GM23248 (cell line): ENCODE measurements around the gene PEAK1. TPM values are rescaled to one million over a fixed set of nuclear protein-coding genes. Genes with fewer than 3 reads are reported as not detected.
"Not testable (repeated sequence)": the region's sequence is repeated elsewhere in the genome, so short reads cannot be mapped to it uniquely, and the experiment has no call there.

Experiments used
- DNase-seq: peaks from one replicate; pipeline ENCODE4 v3.0.0-alpha.2; 2015
- H2AFZ ChIP-seq: fragments of 200-600 bp; sonication (generic); 2 replicates; pipeline ENCODE4 v1.6.1; 2016; ENCODE audit warnings: antibody characterized with exemption
- H3F3A ChIP-seq: fragments of 200-600 bp; sonication (generic); 2 replicates; pipeline ENCODE4 v1.6.1; 2016; ENCODE audit warnings: mild to moderate bottlenecking, antibody characterized with exemption, mixed run types; ENCODE audit not compliant: insufficient read depth
- H3K27ac ChIP-seq: fragments of 200-600 bp; sonication (generic); 2 replicates; pipeline ENCODE4 v1.5.1; 2016; ENCODE audit warnings: mild to moderate bottlenecking
- H3K27me3 ChIP-seq: fragments of 200-600 bp; sonication (generic); replicated peaks from 2 replicates; pipeline ENCODE4 v1.6.1; 2016; ENCODE audit warnings: mild to moderate bottlenecking; ENCODE audit not compliant: insufficient read depth
- H3K36me3 ChIP-seq: fragments of 200-600 bp; sonication (generic); 2 replicates; pipeline ENCODE4 v1.6.1; 2016; ENCODE audit warnings: low read depth, mild to moderate bottlenecking
- H3K4me1 ChIP-seq: fragments of 200-600 bp; sonication (generic); 2 replicates; pipeline ENCODE4 v1.6.1; 2016; ENCODE audit warnings: mild to moderate bottlenecking; ENCODE audit not compliant: insufficient read depth
- H3K4me2 ChIP-seq: fragments of 200-600 bp; sonication (generic); one replicate; pipeline ENCODE4 v1.6.1; 2016; ENCODE audit warnings: mild to moderate bottlenecking; ENCODE audit not compliant: unreplicated experiment
- H3K4me3 ChIP-seq: fragments of 200-600 bp; sonication (generic); 2 replicates; pipeline ENCODE4 v1.5.1; 2016; ENCODE audit warnings: mild to moderate bottlenecking
- H3K79me2 ChIP-seq: fragments of 200-600 bp; sonication (generic); 2 replicates; pipeline ENCODE4 v1.6.1; 2016; ENCODE audit warnings: mild to moderate bottlenecking; ENCODE audit not compliant: insufficient read depth
- H3K9ac ChIP-seq: fragments of 200-600 bp; sonication (generic); 2 replicates; pipeline ENCODE4 v1.6.1; 2016; ENCODE audit warnings: mild to moderate bottlenecking
- H3K9me2 ChIP-seq: fragments of 200-600 bp; sonication (generic); 2 replicates; pipeline ENCODE4 v1.6.1; 2016; ENCODE audit warnings: mixed run types, mild to moderate bottlenecking, moderate library complexity; ENCODE audit not compliant: insufficient read depth
- H3K9me3 ChIP-seq: fragments of 200-600 bp; sonication (generic); one replicate; pipeline ENCODE4 v1.6.1; 2017; ENCODE audit warnings: low read depth
- H4K20me1 ChIP-seq: fragments of 200-600 bp; sonication (generic); 2 replicates; pipeline ENCODE4 v1.6.0; 2016; ENCODE audit not compliant: insufficient read depth
- EZH2 ChIP-seq: fragments of 200-600 bp; sonication (generic); IDR thresholded peaks from 2 replicates; pipeline ENCODE4 v1.6.1; 2018; ENCODE audit warnings: antibody characterized with exemption, mild to moderate bottlenecking; ENCODE audit not compliant: insufficient read depth, poor library complexity, severe bottlenecking
- EZH2phosphoT487 ChIP-seq: fragments of 200-600 bp; sonication (generic); IDR thresholded peaks from 2 replicates; pipeline ENCODE4 v1.6.1; 2018; ENCODE audit warnings: antibody characterized with exemption, moderate library complexity, mild to moderate bottlenecking, low read depth; ENCODE audit not compliant: insufficient read depth
- WGBS, 2 experiments: methylation state at CpG; one replicate each; pipeline ENCODE4 v1.1.6; 2015 to 2017; ENCODE audit warnings: low lambda C conversion rate in 2 of 2, low coverage in 1 of 2; ENCODE audit errors: missing lambda C conversion rate in 2 of 2; 5-methylcytosine and 5-hydroxymethylcytosine counted together
- in situ Hi-C: fragments of 300-500 bp; cut with MboI; formaldehyde crosslinking; loops from 2 replicates; pipeline ENCODE4 v1.15.0; 2020
- polyA plus RNA-seq: library from polyadenylated mRNA; unstranded; fragments of >200 nt; fragmentation: Nextera tagmentation; extraction: Ambion mirVana; gene quantifications from 2 replicates; pipeline ENCODE4 v1.2.1, GENCODE V29; 2016
- total RNA-seq: library from RNA; depleted of rRNA; stranded (reverse); fragments of >200 nt; shearing (Covaris generic); gene quantifications from 2 replicates; pipeline ENCODE4 v1.2.3, GENCODE V29; 2014

PEAK1 gene
- total and polyA plus RNA-seq, 2 experiments from 2014 or later, result 22.4 to 74.5 TPM

- Histone ChIP-seq H3K9ac (no peak overlapping the region), H4K20me1 (0 out of 2 replicates have a peak, but pooled peaks cover 19% of the 10 kb centered on the region), H3K36me3 (no peaks in the 10 kb centered on the region), H3K4me2 (no peak overlapping the region), H3K9me3 (no peaks in the 10 kb centered on the region), H3K27ac (no peak overlapping the region), H3K4me3 (no peak overlapping the region), H3F3A (peaks cover 15% of the 10 kb centered on the region), H3K79me2 (peaks cover 100% of the 10 kb centered on the region), H3K9me2 (no peaks in the 10 kb centered on the region), H3K4me1 (peaks cover 31% of the 10 kb centered on the region), H2AFZ (no peak overlapping the region), H3K27me3 (no peaks in the 10 kb centered on the region)
- in situ Hi-C loops, result no loop called here
- TF ChIP-seq EZH2phosphoT487, result no peak
- TF ChIP-seq EZH2, result no peak
- DNase-seq, result no peak
- WGBS, 2 experiments, result 98 to 99% methylated on average over 3 of the region's 3 CpGs
These were observed 8.3 kb downstream of the PEAK1 start for GRCh38 chr15:77411619-77411976.

GRCh38 chr15:77410701-77411618 lies 8.9 kb downstream of the PEAK1 start:
- Histone ChIP-seq H4K20me1 (0 out of 2 replicates have a peak, but pooled peaks cover 16% of the 10 kb centered on the region), H3K4me1 (peaks cover 24% of the 10 kb centered on the region), H3K79me2 (peaks cover 100% of the 10 kb centered on the region), H3F3A (peaks cover 9% of the 10 kb centered on the region), H2AFZ (no peak overlapping the region), H3K36me3 (no peaks in the 10 kb centered on the region), H3K9ac (no peak overlapping the region), H3K9me3 (no peaks in the 10 kb centered on the region), H3K4me3 (no peak overlapping the region), H3K9me2 (no peaks in the 10 kb centered on the region), H3K27ac (no peak overlapping the region), H3K27me3 (no peaks in the 10 kb centered on the region), H3K4me2 (no peak overlapping the region)
- DNase-seq, result no peak
- in situ Hi-C loops, result no loop called here
- 70 to 71% methylated on average over 7 of the region's 7 CpGs for WGBS, 2 experiments
- TF ChIP-seq EZH2, result no peak
- no peak for TF ChIP-seq EZH2phosphoT487

- H3K4me2 ChIP-seq, H3K9me2 ChIP-seq, H3K9ac ChIP-seq, DNase-seq, H3K36me3 ChIP-seq, H3F3A ChIP-seq, H2AFZ ChIP-seq, H3K27me3 ChIP-seq, in situ Hi-C loops, H3K9me3 ChIP-seq, H3K4me3 ChIP-seq, H3K27ac ChIP-seq: not testable (repeated sequence)
- Histone ChIP-seq H4K20me1 (0 out of 2 replicates have a peak, but pooled peaks cover 12% of the 10 kb centered on the region), H3K79me2 (peaks cover 100% of the 10 kb centered on the region), H3K4me1 (peaks cover 16% of the 10 kb centered on the region)
- WGBS, 2 experiments, result 93 to 99% methylated on average over 7 of the region's 7 CpGs
These were observed 9.8 kb downstream of the PEAK1 start for GRCh38 chr15:77410157-77410500.

- peak overlapping the region; percentile 0 for H3K4me2 ChIP-seq
- no peaks in the 10 kb centered on the region for H3K27me3 ChIP-seq
- 0 out of 2 replicates have a peak, but pooled peaks cover 12% of the 10 kb centered on the region for H4K20me1 ChIP-seq
- no peak overlapping the region for H2AFZ ChIP-seq
- in situ Hi-C loops, result no loop called here
- peaks cover 16% of the 10 kb centered on the region for H3K4me1 ChIP-seq
- TF ChIP-seq EZH2phosphoT487 (no peak), EZH2 (no peak)
- H3K9me3 ChIP-seq, result no peaks in the 10 kb centered on the region
- 78 to 79% methylated on average over 4 of the region's 4 CpGs for WGBS, 2 experiments
- no peak for DNase-seq
- no peak overlapping the region for H3K27ac ChIP-seq
- H3K36me3 ChIP-seq, result no peaks in the 10 kb centered on the region
- no peak overlapping the region for H3K9ac ChIP-seq
- no peaks in the 10 kb centered on the region for H3K9me2 ChIP-seq
- peaks cover 100% of the 10 kb centered on the region for H3K79me2 ChIP-seq
- no peak overlapping the region for H3K4me3 ChIP-seq
- H3F3A ChIP-seq, result no peaks in the 10 kb centered on the region
These were observed 10.4 kb downstream of the PEAK1 start for GRCh38 chr15:77409259-77410156.
